Caki2 (cell line): ENCODE measurements around the gene AARS2. TPM values are rescaled to one million over a fixed set of nuclear protein-coding genes. Genes with fewer than 3 reads are reported as not detected.

Source experiments
- DNase-seq: peaks from one replicate; pipeline ENCODE4 v3.0.0-alpha.2; 2015; ENCODE audit warnings: low read depth
- in situ Hi-C: cut with HindIII; loops from 2 replicates; pipeline ENCODE4 v1.10.0; 2016; ENCODE audit warnings: low sequenced_read_pairs, low pct_unique_long_range_greater_than_20kb, mixed read lengths
- total RNA-seq: library from RNA; depleted of rRNA; stranded (reverse); fragments of >200 nt; shearing (Covaris generic); gene quantifications from 2 replicates; pipeline ENCODE4 v1.2.3, GENCODE V29; 2014; ENCODE audit warnings: low replicate concordance; rRNA removed

Gene AARS2
- total RNA-seq, 1 experiment from 2014 or later, result 23.9 TPM

DNA sequence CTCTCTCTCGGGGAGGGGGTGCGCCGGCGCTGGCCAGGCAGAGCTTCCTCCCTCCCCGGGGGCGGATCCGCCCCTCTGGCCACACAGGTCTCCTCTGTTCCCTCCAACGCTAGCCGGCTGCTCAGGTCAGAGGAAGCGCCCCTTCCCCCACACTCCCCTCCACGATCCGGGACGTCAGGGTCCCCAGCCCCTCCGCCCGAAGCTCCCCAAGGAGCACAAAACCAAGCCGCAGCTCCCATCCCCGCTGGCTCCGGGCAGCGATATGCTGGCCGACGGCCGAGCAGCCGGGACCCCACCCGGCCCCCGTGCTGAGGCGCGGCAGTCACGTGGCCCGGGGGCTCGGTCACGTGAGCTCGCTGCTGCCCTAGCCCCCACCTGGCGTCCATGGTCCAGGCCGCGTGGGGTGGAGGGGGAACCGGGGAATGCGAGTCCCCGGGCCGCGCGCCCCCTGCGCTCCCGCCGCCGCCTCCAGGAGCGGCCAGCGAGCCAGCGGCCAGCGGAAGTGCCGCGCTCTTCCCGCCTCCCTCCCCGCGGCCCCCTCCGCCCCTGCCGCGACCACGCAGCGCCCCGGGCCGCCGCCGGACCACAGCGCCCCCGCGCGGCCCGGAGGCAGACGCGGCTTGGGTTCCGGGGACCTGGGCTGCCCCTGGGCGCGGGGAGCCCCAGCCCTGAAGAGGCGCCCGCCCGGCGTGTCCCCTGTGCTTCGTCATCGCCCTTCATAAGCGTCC is 56.0 kb downstream of the AARS2 start, which contains the start of gene SLC35B2:
Gene SLC35B2, minus strand, starts transcription at position 504 of the 728 bp plus-strand sequence. Its CDS starts 118 bp downstream, at position 386.
- DNase-seq, result peak; percentile 72
- in situ Hi-C loops, result no loop called here

DNA sequence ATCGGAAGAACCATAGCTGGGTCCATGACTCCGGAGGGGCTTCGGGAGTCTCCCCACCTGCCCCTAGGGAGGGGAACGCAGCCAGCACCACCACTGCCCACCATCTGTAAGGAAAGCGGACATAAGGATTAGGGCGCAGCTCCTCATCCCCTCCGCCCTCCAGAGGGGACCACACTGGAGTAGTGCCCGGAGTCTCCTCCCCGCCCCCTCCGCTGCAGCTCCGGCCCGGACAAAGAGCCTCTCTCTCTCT is 56.4 kb downstream of the AARS2 start:
- in situ Hi-C loops, result no loop called here

DNA sequence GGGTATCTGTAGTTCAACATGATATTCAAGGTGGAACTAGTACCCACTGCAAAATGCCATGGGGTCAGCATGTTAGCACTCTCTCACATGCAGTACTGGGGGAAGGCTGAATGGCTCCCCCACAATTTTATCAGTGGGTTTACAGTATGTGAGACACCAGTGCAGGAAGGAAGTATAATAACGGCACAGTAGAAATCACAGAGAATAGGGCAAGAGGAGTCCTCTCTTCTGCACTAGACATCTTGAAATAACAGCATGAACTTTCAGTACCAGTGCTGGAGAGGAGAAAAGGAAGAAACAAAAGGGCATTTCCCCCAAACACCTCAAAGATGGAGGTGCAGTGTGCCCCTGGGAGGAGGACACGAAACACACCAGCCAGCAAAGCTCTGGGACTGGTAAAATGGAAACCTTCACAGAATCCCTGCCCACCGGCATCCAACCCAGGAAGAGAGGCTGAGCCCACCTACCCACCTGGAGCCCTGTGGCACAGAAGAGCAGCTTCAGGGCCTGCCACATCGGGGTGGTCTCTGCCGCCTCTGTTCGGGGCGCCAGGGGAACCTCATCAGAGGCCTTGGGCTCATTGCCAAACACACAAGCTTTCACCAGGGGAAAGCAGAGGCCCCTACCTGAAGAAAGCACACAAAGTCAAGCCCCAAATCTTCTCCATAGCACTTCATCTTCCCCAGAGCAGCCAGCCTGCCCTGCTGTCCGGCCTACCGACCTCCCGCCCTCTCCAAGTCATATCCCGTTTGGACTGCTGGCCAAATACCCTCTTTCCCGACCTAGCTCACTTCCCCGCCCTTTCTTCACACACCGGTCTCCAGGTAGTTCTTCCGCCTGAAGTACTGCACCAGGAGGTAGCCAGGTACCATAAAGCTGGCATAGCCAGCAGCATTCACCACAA is 57.0 kb downstream of the AARS2 start:
- in situ Hi-C loops, result no loop called here
- no peak for DNase-seq

More for the DNA sequence above, 56.4 kb downstream of the AARS2 start:
- no peak for DNase-seq

GRCh38 chr6:44255105-44255808 is 57.9 kb downstream of the AARS2 start:
- no peak for DNase-seq
- in situ Hi-C loops, result no loop called here

- in situ Hi-C loops, result no loop called here
- peak; percentile 26 for DNase-seq
Measured at GRCh38 chr6:44254191-44255104, 58.7 kb downstream of the AARS2 start.

DNA sequence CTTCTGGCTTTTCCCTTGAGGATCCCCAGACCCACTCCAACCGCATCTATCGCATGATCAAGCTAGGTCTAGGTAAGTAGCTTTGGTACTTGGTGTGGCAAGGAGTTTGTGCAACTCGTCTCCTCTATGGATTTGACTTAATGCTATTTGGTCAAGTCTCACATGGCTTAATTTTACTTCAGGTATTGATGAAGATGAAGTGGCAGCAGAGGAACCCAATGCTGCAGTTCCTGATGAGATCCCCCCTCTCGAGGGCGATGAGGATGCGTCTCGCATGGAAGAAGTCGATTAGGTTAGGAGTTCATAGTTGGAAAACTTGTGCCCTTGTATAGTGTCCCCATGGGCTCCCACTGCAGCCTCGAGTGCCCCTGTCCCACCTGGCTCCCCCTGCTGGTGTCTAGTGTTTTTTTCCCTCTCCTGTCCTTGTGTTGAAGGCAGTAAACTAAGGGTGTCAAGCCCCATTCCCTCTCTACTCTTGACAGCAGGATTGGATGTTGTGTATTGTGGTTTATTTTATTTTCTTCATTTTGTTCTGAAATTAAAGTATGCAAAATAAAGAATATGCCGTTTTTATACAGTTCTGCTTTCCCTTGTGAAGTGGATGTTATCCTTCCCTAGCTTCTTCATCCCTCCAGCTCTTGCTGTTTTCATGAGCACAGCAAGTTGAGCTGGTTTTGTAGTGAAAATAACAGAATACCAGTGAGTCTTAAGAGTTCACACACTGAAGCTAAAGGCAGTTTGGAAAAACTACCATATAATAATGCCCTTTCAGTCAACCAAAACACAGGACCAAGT is 59.6 kb downstream of the AARS2 start:
- in situ Hi-C loops, result no loop called here

GRCh38 chr6:44251576-44252524 is 61.3 kb downstream of the AARS2 start:
- in situ Hi-C loops, result no loop called here
- no peak for DNase-seq

More for the DNA sequence above, 59.6 kb downstream of the AARS2 start:
- DNase-seq, result peak; percentile 43

DNA sequence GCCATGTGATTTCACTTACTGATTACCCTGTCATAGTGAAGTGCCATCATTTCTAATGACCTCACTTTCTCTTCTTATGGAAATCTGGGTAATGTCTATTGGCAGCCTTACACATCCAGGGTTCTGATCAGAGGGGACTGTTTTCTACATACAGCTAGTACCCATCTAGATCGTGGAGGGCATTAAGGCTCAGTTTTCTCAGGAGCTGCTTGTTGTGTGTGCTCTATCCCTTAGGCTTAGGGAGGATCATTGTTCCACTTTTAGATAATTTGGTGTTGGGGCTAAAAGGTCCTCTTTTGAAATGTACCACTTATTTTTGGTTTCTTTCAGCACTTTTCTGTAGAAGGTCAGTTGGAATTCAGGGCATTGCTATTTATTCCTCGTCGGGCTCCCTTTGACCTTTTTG is 62.4 kb downstream of the AARS2 start:
- in situ Hi-C loops, result no loop called here

DNA sequence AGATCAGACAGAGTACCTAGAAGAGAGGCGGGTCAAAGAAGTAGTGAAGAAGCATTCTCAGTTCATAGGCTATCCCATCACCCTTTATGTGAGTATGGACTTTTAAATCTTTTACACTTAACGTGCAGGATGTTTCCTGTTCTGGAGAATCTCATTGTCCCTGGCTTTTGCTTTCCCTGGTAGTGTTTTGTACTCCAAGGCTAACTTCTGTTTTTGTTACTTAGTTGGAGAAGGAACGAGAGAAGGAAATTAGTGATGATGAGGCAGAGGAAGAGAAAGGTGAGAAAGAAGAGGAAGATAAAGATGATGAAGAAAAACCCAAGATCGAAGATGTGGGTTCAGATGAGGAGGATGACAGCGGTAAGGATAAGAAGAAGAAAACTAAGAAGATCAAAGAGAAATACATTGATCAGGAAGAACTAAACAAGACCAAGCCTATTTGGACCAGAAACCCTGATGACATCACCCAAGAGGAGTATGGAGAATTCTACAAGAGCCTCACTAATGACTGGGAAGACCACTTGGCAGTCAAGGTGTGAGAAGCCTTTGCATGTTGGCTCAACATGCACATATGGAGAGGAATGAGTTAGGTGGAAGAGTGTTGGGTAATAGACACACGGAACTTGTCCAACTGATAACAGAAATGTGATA is 63.0 kb downstream of the AARS2 start:
- in situ Hi-C loops, result no loop called here
- no peak for DNase-seq

More for the DNA sequence above, 62.4 kb downstream of the AARS2 start:
- no peak for DNase-seq

Other genes starting within 250 kb of the AARS2 start
- gene MRPL14, start 185.9 kb downstream of the AARS2 start, total RNA-seq, result 119 and 157 TPM in 2 replicates
- 6.2 and 7.3 TPM in 2 replicates for gene TMEM63B, start 185.8 kb downstream of the AARS2 start, total RNA-seq
- not detected in 2 replicates for gene CAPN11, start 154.5 kb downstream of the AARS2 start, total RNA-seq
- not detected in 2 replicates for gene MYMX, start 96.4 kb downstream of the AARS2 start, total RNA-seq
- 47.6 and 55.5 TPM in 2 replicates for gene SLC29A1, start 89.8 kb downstream of the AARS2 start, total RNA-seq
- gene HSP90AB1, start 66.2 kb downstream of the AARS2 start, total RNA-seq, result 807 and 852 TPM in 2 replicates
- 203 and 221 TPM in 2 replicates for gene SLC35B2, start 55.8 kb downstream of the AARS2 start, total RNA-seq
- gene NFKBIE, start 47.8 kb downstream of the AARS2 start, total RNA-seq, result 24.7 and 33.4 TPM in 2 replicates
- gene TMEM151B, start 42.9 kb downstream of the AARS2 start, total RNA-seq, result not detected in 2 replicates
- not detected in 2 replicates for gene SPATS1, start 29.3 kb upstream of the AARS2 start, total RNA-seq
- gene CDC5L, start 74.4 kb upstream of the AARS2 start, total RNA-seq, result 12.2 and 19.9 TPM in 2 replicates